ENCODE results near the gene TOP2B.

The TOP2B gene

GRCh38 chr3:25566358-25566920, 98.3 kb downstream of the TOP2B start:
- no peak overlapping the region for H2AK5ac ChIP-seq (ENCODE audit: low read depth, low read length)
- no CpG with 5 or more reads among the region's 5 CpGs for WGBS, 2 donors (ENCODE audit: extremely low coverage in 2 of 2, insufficient read length in 2 of 2, insufficient replicate concordance in 1 of 2)
- no peak overlapping the region for H4K8ac ChIP-seq (ENCODE audit: low read depth, low read length)
- peak overlapping the region in 1 of 2 donors; percentile 19 for H3K4me3 ChIP-seq (ENCODE audit: low read length in 2 of 2)
- H3K27me3 ChIP-seq (ENCODE audit: control insufficient read depth in 3 of 3, insufficient read depth in 3 of 3, low read depth in 1 of 3, low read length in 3 of 3), result no peaks in the 10 kb centered on the region
- no peaks in the 10 kb centered on the region for H3K9me3 ChIP-seq (replicated peaks in 1 of 2; ENCODE audit: control insufficient read depth in 2 of 2, insufficient read depth in 1 of 2, low read depth in 1 of 2, low read length in 2 of 2)
- H3K18ac ChIP-seq (ENCODE audit: low read length), result peak overlapping the region; percentile 63
- no peak overlapping the region for H2BK12ac ChIP-seq (ENCODE audit: low read length)
- no peaks in the 10 kb centered on the region for H3K79me1 ChIP-seq (ENCODE audit: low read depth, low read length)
- no peak overlapping the region for H4K91ac ChIP-seq (ENCODE audit: low read depth, low read length, poor library complexity)
- no peak overlapping the region for H2AFZ ChIP-seq (ENCODE audit: low read length)
- H3K27ac ChIP-seq (replicated peaks; ENCODE audit: low read length), result no peak overlapping the region
- no peak overlapping the region for H2BK5ac ChIP-seq (ENCODE audit: low read length)
- no peak for DNase-seq (ENCODE audit: low spot score)
- no peaks in the 10 kb centered on the region for H3K36me3 ChIP-seq (replicated peaks in 1 of 2; ENCODE audit: control insufficient read depth in 2 of 2, insufficient read depth in 2 of 2, low read length in 2 of 2)
- H3K4me2 ChIP-seq (ENCODE audit: insufficient read depth, low read length, poor library complexity, severe bottlenecking), result no peak overlapping the region
- H3K23ac ChIP-seq (ENCODE audit: low read depth, low read length, poor library complexity), result no peak overlapping the region
- no peak overlapping the region for H2BK120ac ChIP-seq (ENCODE audit: low read depth, low read length)
- H3K4ac ChIP-seq (ENCODE audit: low read length), result no peak overlapping the region
- H3K9ac ChIP-seq (ENCODE audit: low read depth, low read length, poor library complexity), result no peak overlapping the region
- peaks cover 0 to 10% of the 10 kb centered on the region in 2 donors for H3K4me1 ChIP-seq (ENCODE audit: control insufficient read depth in 2 of 2, insufficient read depth in 1 of 2, low read depth in 1 of 2, low read length in 2 of 2)
- H3K14ac ChIP-seq (ENCODE audit: low read length), result no peak overlapping the region
- no peak overlapping the region for H2BK15ac ChIP-seq (ENCODE audit: low read length)

GRCh38 chr3:25565807-25566206, 98.9 kb downstream of the TOP2B start:
- Histone ChIP-seq H3K9me3 (replicated peaks in 1 of 2; ENCODE audit: control insufficient read depth in 2 of 2, insufficient read depth in 1 of 2, low read depth in 1 of 2, low read length in 2 of 2) (no peaks in the 10 kb centered on the region), H3K23ac (ENCODE audit: low read depth, low read length, poor library complexity) (no peak overlapping the region), H2BK12ac (ENCODE audit: low read length) (no peak overlapping the region), H3K27me3 (ENCODE audit: control insufficient read depth in 3 of 3, insufficient read depth in 3 of 3, low read depth in 1 of 3, low read length in 3 of 3) (no peaks in the 10 kb centered on the region), H3K18ac (ENCODE audit: low read length) (no peak overlapping the region), H3K27ac (replicated peaks; ENCODE audit: low read length) (no peak overlapping the region), H3K9ac (ENCODE audit: low read depth, low read length, poor library complexity) (no peak overlapping the region), H4K8ac (ENCODE audit: low read depth, low read length) (no peak overlapping the region), H3K4me1 (ENCODE audit: control insufficient read depth in 2 of 2, insufficient read depth in 1 of 2, low read depth in 1 of 2, low read length in 2 of 2) (peaks cover 0 to 10% of the 10 kb centered on the region in 2 donors), H2AK5ac (ENCODE audit: low read depth, low read length) (no peak overlapping the region), H3K4me3 (ENCODE audit: low read length in 2 of 2) (no peak overlapping the region), H2BK15ac (ENCODE audit: low read length) (no peak overlapping the region), H3K4ac (ENCODE audit: low read length) (peak overlapping the region; percentile 19), H3K79me1 (ENCODE audit: low read depth, low read length) (no peaks in the 10 kb centered on the region), H3K14ac (ENCODE audit: low read length) (no peak overlapping the region), H2BK5ac (ENCODE audit: low read length) (no peak overlapping the region), H2AFZ (ENCODE audit: low read length) (no peak overlapping the region), H4K91ac (ENCODE audit: low read depth, low read length, poor library complexity) (no peak overlapping the region), H3K4me2 (ENCODE audit: insufficient read depth, low read length, poor library complexity, severe bottlenecking) (no peak overlapping the region), H2BK120ac (ENCODE audit: low read depth, low read length) (no peak overlapping the region), H3K36me3 (replicated peaks in 1 of 2; ENCODE audit: control insufficient read depth in 2 of 2, insufficient read depth in 2 of 2, low read length in 2 of 2) (no peaks in the 10 kb centered on the region)
- DNase-seq (ENCODE audit: low spot score), result no peak
- no CpG with 5 or more reads among the region's 7 CpGs for WGBS, 2 donors (ENCODE audit: extremely low coverage in 2 of 2, insufficient read length in 2 of 2, insufficient replicate concordance in 1 of 2)

GRCh38 chr3:25564075-25564474, 100.6 kb downstream of the TOP2B start:
- H2BK12ac ChIP-seq (ENCODE audit: low read length), result no peak overlapping the region
- no peak overlapping the region for H3K18ac ChIP-seq (ENCODE audit: low read length)
- no peak overlapping the region for H3K14ac ChIP-seq (ENCODE audit: low read length)
- H3K79me1 ChIP-seq (ENCODE audit: low read depth, low read length), result no peaks in the 10 kb centered on the region
- no peaks in the 10 kb centered on the region for H3K9me3 ChIP-seq (replicated peaks in 1 of 2; ENCODE audit: control insufficient read depth in 2 of 2, insufficient read depth in 1 of 2, low read depth in 1 of 2, low read length in 2 of 2)
- no peak overlapping the region for H3K4me2 ChIP-seq (ENCODE audit: insufficient read depth, low read length, poor library complexity, severe bottlenecking)
- no peak overlapping the region for H2AK5ac ChIP-seq (ENCODE audit: low read depth, low read length)
- no peak overlapping the region for H3K27ac ChIP-seq (replicated peaks; ENCODE audit: low read length)
- H3K4me1 ChIP-seq (ENCODE audit: control insufficient read depth in 2 of 2, insufficient read depth in 1 of 2, low read depth in 1 of 2, low read length in 2 of 2), result peaks cover 0 to 2% of the 10 kb centered on the region in 2 donors
- no peaks in the 10 kb centered on the region for H3K27me3 ChIP-seq (ENCODE audit: control insufficient read depth in 3 of 3, insufficient read depth in 3 of 3, low read depth in 1 of 3, low read length in 3 of 3)
- WGBS, 2 donors (ENCODE audit: extremely low coverage in 2 of 2, insufficient read length in 2 of 2, insufficient replicate concordance in 1 of 2), result no CpG with 5 or more reads among the region's 4 CpGs
- no peak for DNase-seq (ENCODE audit: low spot score)
- H2BK120ac ChIP-seq (ENCODE audit: low read depth, low read length), result no peak overlapping the region
- H3K9ac ChIP-seq (ENCODE audit: low read depth, low read length, poor library complexity), result no peak overlapping the region
- no peak overlapping the region for H3K4ac ChIP-seq (ENCODE audit: low read length)
- no peak overlapping the region for H3K4me3 ChIP-seq (ENCODE audit: low read length in 2 of 2)
- H3K36me3 ChIP-seq (replicated peaks in 1 of 2; ENCODE audit: control insufficient read depth in 2 of 2, insufficient read depth in 2 of 2, low read length in 2 of 2), result no peaks in the 10 kb centered on the region
- no peak overlapping the region for H4K91ac ChIP-seq (ENCODE audit: low read depth, low read length, poor library complexity)
- H2BK5ac ChIP-seq (ENCODE audit: low read length), result no peak overlapping the region
- H2AFZ ChIP-seq (ENCODE audit: low read length), result no peak overlapping the region
- H3K23ac ChIP-seq (ENCODE audit: low read depth, low read length, poor library complexity), result no peak overlapping the region
- H4K8ac ChIP-seq (ENCODE audit: low read depth, low read length), result no peak overlapping the region
- no peak overlapping the region for H2BK15ac ChIP-seq (ENCODE audit: low read length)

GRCh38 chr3:25563601-25564000, 101.1 kb downstream of the TOP2B start:
- no peak overlapping the region for H3K4me3 ChIP-seq (ENCODE audit: low read length in 2 of 2)
- H3K79me1 ChIP-seq (ENCODE audit: low read depth, low read length), result no peaks in the 10 kb centered on the region
- no peak overlapping the region for H2BK5ac ChIP-seq (ENCODE audit: low read length)
- peak overlapping the region; percentile 54 for H2AFZ ChIP-seq (ENCODE audit: low read length)
- no peak overlapping the region for H2BK120ac ChIP-seq (ENCODE audit: low read depth, low read length)
- no peak overlapping the region for H3K4ac ChIP-seq (ENCODE audit: low read length)
- no peak overlapping the region for H3K27ac ChIP-seq (replicated peaks; ENCODE audit: low read length)
- H3K18ac ChIP-seq (ENCODE audit: low read length), result no peak overlapping the region
- no peaks in the 10 kb centered on the region for H3K36me3 ChIP-seq (replicated peaks in 1 of 2; ENCODE audit: control insufficient read depth in 2 of 2, insufficient read depth in 2 of 2, low read length in 2 of 2)
- H3K9me3 ChIP-seq (replicated peaks in 1 of 2; ENCODE audit: control insufficient read depth in 2 of 2, insufficient read depth in 1 of 2, low read depth in 1 of 2, low read length in 2 of 2), result no peaks in the 10 kb centered on the region
- no peak overlapping the region for H2BK12ac ChIP-seq (ENCODE audit: low read length)
- H3K27me3 ChIP-seq (ENCODE audit: control insufficient read depth in 3 of 3, insufficient read depth in 3 of 3, low read depth in 1 of 3, low read length in 3 of 3), result no peaks in the 10 kb centered on the region
- no peak overlapping the region for H3K9ac ChIP-seq (ENCODE audit: low read depth, low read length, poor library complexity)
- peaks cover 0 to 2% of the 10 kb centered on the region in 2 donors for H3K4me1 ChIP-seq (ENCODE audit: control insufficient read depth in 2 of 2, insufficient read depth in 1 of 2, low read depth in 1 of 2, low read length in 2 of 2)
- H2AK5ac ChIP-seq (ENCODE audit: low read depth, low read length), result no peak overlapping the region
- H2BK15ac ChIP-seq (ENCODE audit: low read length), result no peak overlapping the region
- WGBS, 2 donors (ENCODE audit: extremely low coverage in 2 of 2, insufficient read length in 2 of 2, insufficient replicate concordance in 1 of 2), result no CpG with 5 or more reads among the region's 1 CpG
- no peak for DNase-seq (ENCODE audit: low spot score)
- no peak overlapping the region for H3K23ac ChIP-seq (ENCODE audit: low read depth, low read length, poor library complexity)
- H3K4me2 ChIP-seq (ENCODE audit: insufficient read depth, low read length, poor library complexity, severe bottlenecking), result no peak overlapping the region
- H4K91ac ChIP-seq (ENCODE audit: low read depth, low read length, poor library complexity), result no peak overlapping the region
- H3K14ac ChIP-seq (ENCODE audit: low read length), result no peak overlapping the region
- no peak overlapping the region for H4K8ac ChIP-seq (ENCODE audit: low read depth, low read length)
